Measurements from ENCODE around the gene ARID1A. TPM values are rescaled to one million over a fixed set of nuclear protein-coding genes. Genes with fewer than 3 reads are reported as not detected.

ARID1A gene
- total and polyA plus RNA-seq, 2 of the 8 experiments (the other 6 are each of a cell fraction or from before 2014, with no cell fraction given), result 52.1 to 103 TPM

DNA sequence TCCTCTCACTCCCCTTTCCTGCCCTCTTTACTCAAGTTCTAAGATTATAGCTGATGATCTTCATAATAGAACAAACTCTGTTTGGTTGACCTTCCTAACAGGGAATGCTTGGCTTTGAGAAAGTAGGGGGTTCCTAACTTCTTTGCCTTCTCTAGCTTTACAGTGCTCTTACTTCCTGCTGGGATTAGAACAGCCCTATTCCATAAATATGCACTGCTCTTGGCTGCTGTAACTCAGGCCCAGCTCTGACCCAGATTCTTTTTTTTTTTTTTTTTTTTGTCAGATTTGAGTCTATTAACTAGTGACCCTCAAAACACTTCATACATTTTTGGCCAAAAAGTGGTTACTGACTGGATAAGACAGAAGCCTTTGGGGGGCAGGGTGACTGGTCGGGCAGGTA, 52.5 kb downstream of the ARID1A start:
- no peak overlapping the region for H4K5ac ChIP-seq (ENCODE audit: insufficient read length, low read depth, low read length)
- no peak overlapping the region for H2BK15ac ChIP-seq (ENCODE audit: low read length)
- TF ChIP-seq TBP (IDR thresholded peaks at IDR 0.05; ENCODE audit: low read depth, low read length) (no peak), HDAC6 (IDR thresholded peaks at IDR 0.05; ENCODE audit: low read depth, low read length) (no peak), POLR2AphosphoS5 (IDR thresholded peaks at IDR 0.05; ENCODE audit: low read depth, low read length) (0 out of 2 replicates have a peak, but pooled peaks have one; percentile 52), EP300 (IDR thresholded peaks at IDR 0.05; ENCODE audit: borderline replicate concordance in 1 of 2, low read depth in 2 of 2, low read length in 2 of 2) (no peak), SIN3A (conservative IDR thresholded peaks at IDR 0.05 in 1 of 2, IDR thresholded peaks at IDR 0.05 in 1 of 2; ENCODE audit: low read depth in 1 of 2, low read length in 2 of 2) (no peak)
- TF ChIP-seq, protein P1, sequence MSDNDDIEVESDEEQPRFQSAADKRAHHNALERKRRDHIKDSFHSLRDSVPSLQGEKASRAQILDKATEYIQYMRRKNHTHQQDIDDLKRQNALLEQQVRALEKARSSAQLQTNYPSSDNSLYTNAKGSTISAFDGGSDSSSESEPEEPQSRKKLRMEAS (IDR thresholded peaks at IDR 0.05), result no peak
- peaks cover 18% of the 10 kb centered on the region for H3K79me1 ChIP-seq (ENCODE audit: low read depth, low read length)
- peaks cover 0 to 7% (median 2%) of the 10 kb centered on the region in 4 experiments; a peak in 1 of 7 replicates for H3K4me1 ChIP-seq (replicated peaks in 1 of 4; ENCODE audit: control insufficient read depth in 3 of 4, insufficient read depth in 4 of 4, low read length in 3 of 4)
- no peak overlapping the region for H3K18ac ChIP-seq (ENCODE audit: extremely low read depth, low read length)
- no peak overlapping the region for H3K9ac ChIP-seq (replicated peaks in 1 of 4; ENCODE audit: extremely low read depth in 1 of 4, low read depth in 3 of 4, low read length in 3 of 4)
- WGBS, 2 experiments (ENCODE audit: extremely low coverage in 1 of 2, insufficient coverage in 1 of 2, insufficient read length in 1 of 2, insufficient replicate concordance in 2 of 2, low coverage in 1 of 2, low lambda C conversion rate in 2 of 2, missing lambda C conversion rate in 1 of 2), result 90% methylated on average over 1 of the region's 1 CpG; no CpG with 5 or more reads in 1 of the 2 experiments
- H3K23ac ChIP-seq (ENCODE audit: insufficient read length), result no peak overlapping the region
- no peaks in the 10 kb centered on the region for H3K23me2 ChIP-seq (ENCODE audit: low read depth, low read length)
- no peak overlapping the region for H3K4ac ChIP-seq (replicated peaks; ENCODE audit: insufficient read length, low read depth, low read length)
- H2BK5ac ChIP-seq (ENCODE audit: low read depth, low read length), result no peak overlapping the region
- H3K56ac ChIP-seq (replicated peaks; ENCODE audit: insufficient read length, low read depth, low read length), result no peak overlapping the region
- no peak overlapping the region for H4K91ac ChIP-seq (replicated peaks; ENCODE audit: insufficient read length, low read length)
- no peaks in the 10 kb centered on the region for H3K9me3 ChIP-seq (ENCODE audit: insufficient read depth in 2 of 2, low read depth in 1 of 2, low read length in 1 of 2)
- H2AK5ac ChIP-seq (ENCODE audit: low read depth, low read length), result no peak overlapping the region
- no peak overlapping the region for H3K14ac ChIP-seq (ENCODE audit: insufficient read length)
- H2AFZ ChIP-seq (ENCODE audit: low read length), result no peak overlapping the region
- no peak overlapping the region for H2BK12ac ChIP-seq (ENCODE audit: low read depth, low read length)
- H3K27ac ChIP-seq (ENCODE audit: low read depth, low read length), result no peak overlapping the region
- no peak overlapping the region for H3K4me2 ChIP-seq (ENCODE audit: insufficient read depth in 1 of 2, low read depth in 2 of 2, low read length in 2 of 2)
- no peak overlapping the region for H2BK20ac ChIP-seq (ENCODE audit: low read length)
- H3K36me3 ChIP-seq (ENCODE audit: control insufficient read depth in 2 of 4, insufficient read depth in 4 of 4, low read length in 3 of 4), result peaks cover 22 to 64% (median 44%) of the 10 kb centered on the region in 4 experiments
- H3K4me3 ChIP-seq (ENCODE audit: extremely low read depth in 1 of 4, insufficient read depth in 2 of 4, low read depth in 3 of 4, low read length in 4 of 4), result no peak overlapping the region
- H2BK120ac ChIP-seq (replicated peaks; ENCODE audit: low read depth, low read length), result no peak overlapping the region
- CTCF ChIA-PET (ENCODE audit: partially characterized antibody), result interaction anchor here (1.0 to 1.4 kb wide), 2 partner anchors 11 to 40 kb away, joined by 3 to 5 read pairs; no protein-coding TSS in a partner anchor
- H4K20me1 ChIP-seq (replicated peaks in 1 of 2; ENCODE audit: control insufficient read depth in 1 of 2, insufficient read depth in 2 of 2, low read length in 2 of 2), result peaks cover 9 to 30% of the 10 kb centered on the region in 2 experiments
- no peaks in the 10 kb centered on the region for H3K27me3 ChIP-seq (replicated peaks in 1 of 4; ENCODE audit: control insufficient read depth in 3 of 4, extremely low read depth in 1 of 4, insufficient read depth in 3 of 4, low read length in 3 of 4)
- FAIRE-seq (no peak), DNase-seq (ENCODE audit: low read depth in 1 of 2, low spot score in 2 of 2) (no peak)
- no peak overlapping the region for H4K8ac ChIP-seq (ENCODE audit: extremely low read depth, insufficient read depth, low read length)
- POLR2A ChIA-PET (ENCODE audit: partially characterized antibody), result no interaction called here
- H3K79me2 ChIP-seq (ENCODE audit: control insufficient read depth in 1 of 2, insufficient read depth in 2 of 2, low read length in 2 of 2), result peaks cover 0 to 78% of the 10 kb centered on the region in 2 experiments; a peak in 3 of 4 replicates

Data from H1 (cell line).